Mucosa of descending colon (tissue), 3 donors: ENCODE measurements around the gene FAM204A. TPM values are rescaled to one million over a fixed set of nuclear protein-coding genes. Genes with fewer than 3 reads are reported as not detected.

Source experiments
- ATAC-seq: fragments of 200-7000 bp; cut with Tn5 transposase; one replicate; pipeline ENCODE4 v1.9.1; 2020; ENCODE audit warnings: mild to moderate bottlenecking, moderate library complexity
- DNase-seq, 3 donors: peaks; one replicate each; pipeline ENCODE4 v3.0.0-alpha.2; 2020
- H3K36me3 ChIP-seq: fragments of 200-600 bp; one replicate; pipeline ENCODE4 v1.8.0; 2021; ENCODE audit warnings: low read depth, mild to moderate bottlenecking
- H3K4me1 ChIP-seq: fragments of 200-600 bp; one replicate; pipeline ENCODE4 v1.8.0; 2021; ENCODE audit warnings: low read depth, mild to moderate bottlenecking
- H3K4me3 ChIP-seq: fragments of 200-600 bp; one replicate; pipeline ENCODE4 v1.8.0; 2021; ENCODE audit warnings: mild to moderate bottlenecking
- H3K9me3 ChIP-seq: fragments of 200-600 bp; one replicate; pipeline ENCODE4 v1.8.0; 2021; ENCODE audit warnings: mild to moderate bottlenecking
- CTCF ChIP-seq: fragments of 200-600 bp; IDR thresholded peaks from one replicate; pipeline ENCODE4 v1.8.0; 2022; ENCODE audit warnings: antibody characterized with exemption, mild to moderate bottlenecking
- intact Hi-C, 2 donors: fragments of 100-400 bp; cut with DNase I in 1 of 2; cut with micrococcal nuclease in 1 of 2; formaldehyde crosslinking; loops; one replicate each; pipeline versions ENCODE4 v1.11.0 to v1.11.1; 2022; cut with DNase I, micrococcal nuclease
- total RNA-seq, 3 donors: library from RNA; stranded (reverse); fragmentation: NEBNext Ultra II Directional in 2 of 3; extraction: Animal tissue kit (Norgen Biotek cat#: 25700) in 2 of 3; gene quantifications; one replicate each; pipeline versions ENCODE4 v1.2.1 to v1.2.4, GENCODE V29; 2021 to 2023
- donor health status: DM: no; HTN: no; CAD: no; lungs with moderate emphysema.
- donor health status: DM: no; HTN: no; CAD: no.
- donor health status: DM: no; HTN: yes; CAD: no.

The FAM204A gene
- total RNA-seq, 3 donors from 2014 or later = 45.2 to 79.8 (median 51.1) TPM

GRCh38 chr10:118273662-118274061 is 68.5 kb downstream of the FAM204A start:
- Histone ChIP-seq H3K4me1 (no peaks in the 10 kb centered on the region), H3K4me3 (no peak overlapping the region), H3K9me3 (no peaks in the 10 kb centered on the region), H3K36me3 (no peaks in the 10 kb centered on the region)
- ATAC-seq (no peak), DNase-seq (no peak)
- intact Hi-C loops = no loop called here
- no peak for TF ChIP-seq CTCF

DNA sequence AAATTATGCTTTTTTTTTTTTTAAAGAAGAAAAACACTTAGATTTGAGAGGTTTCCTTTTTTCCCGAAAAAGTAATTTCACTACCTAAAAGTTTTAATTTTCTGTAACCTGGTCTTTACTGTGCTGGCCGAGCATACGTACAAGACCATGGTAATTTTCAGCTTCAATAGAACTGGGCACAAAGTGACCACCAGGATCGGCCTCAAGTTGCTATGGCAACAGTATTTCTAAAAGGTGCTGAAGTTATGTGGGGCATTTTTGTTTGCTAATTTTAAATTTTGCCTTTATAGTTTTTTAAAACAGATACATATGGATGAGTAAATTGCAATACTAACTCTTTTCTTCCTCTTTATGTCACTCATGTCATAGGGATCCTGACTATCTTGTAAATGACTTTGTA is 69.4 kb downstream of the FAM204A start:
- Histone ChIP-seq H3K4me3 (no peak overlapping the region), H3K4me1 (no peaks in the 10 kb centered on the region), H3K36me3 (no peaks in the 10 kb centered on the region), H3K9me3 (no peaks in the 10 kb centered on the region)
- no peak for ATAC-seq
- intact Hi-C loops = no loop called here
- DNase-seq = no peak
- no peak for TF ChIP-seq CTCF

DNA sequence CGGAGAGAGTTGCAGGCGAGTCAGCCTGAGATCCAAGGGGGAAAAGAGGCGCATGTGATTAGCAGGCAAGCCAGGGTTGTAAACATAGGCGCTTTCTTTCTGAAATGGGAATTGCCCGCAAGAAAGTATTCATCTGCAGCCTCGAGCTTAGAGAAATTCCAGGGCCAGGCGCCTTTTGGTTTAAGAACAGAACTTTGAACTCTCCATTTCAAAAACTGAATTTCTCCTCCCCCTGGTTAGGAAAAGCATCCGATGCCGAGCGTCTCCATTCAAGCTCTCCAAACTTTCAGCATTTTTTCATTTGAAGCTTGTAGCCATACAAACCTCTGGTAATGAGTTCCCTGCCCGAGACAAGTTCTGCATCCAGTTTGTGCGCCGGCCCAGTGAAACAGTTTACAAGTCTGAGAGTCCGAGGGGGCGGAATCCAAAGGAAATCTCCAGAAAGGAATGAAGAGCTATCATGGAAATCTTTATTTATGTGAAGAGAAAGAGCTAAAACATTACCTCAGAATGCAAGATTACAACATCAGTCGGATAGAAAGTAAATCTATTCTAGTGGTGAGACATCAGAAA is 69.9 kb downstream of the FAM204A start:
- Histone ChIP-seq H3K4me1 (no peaks in the 10 kb centered on the region), H3K9me3 (no peaks in the 10 kb centered on the region), H3K4me3 (no peak overlapping the region), H3K36me3 (no peaks in the 10 kb centered on the region)
- intact Hi-C loops = no loop called here
- TF ChIP-seq CTCF = no peak
- DNase-seq = peak in 1 of 3 donors; percentile 23
- no peak for ATAC-seq

- no peak overlapping the region for H3K4me3 ChIP-seq
- no peaks in the 10 kb centered on the region for H3K36me3 ChIP-seq
- ATAC-seq (no peak), DNase-seq (no peak)
- intact Hi-C loops = no loop called here
- H3K4me1 ChIP-seq = no peaks in the 10 kb centered on the region
- H3K9me3 ChIP-seq = no peaks in the 10 kb centered on the region
- TF ChIP-seq CTCF = no peak
Measured at GRCh38 chr10:118271671-118272070, 70.5 kb downstream of the FAM204A start.

DNA sequence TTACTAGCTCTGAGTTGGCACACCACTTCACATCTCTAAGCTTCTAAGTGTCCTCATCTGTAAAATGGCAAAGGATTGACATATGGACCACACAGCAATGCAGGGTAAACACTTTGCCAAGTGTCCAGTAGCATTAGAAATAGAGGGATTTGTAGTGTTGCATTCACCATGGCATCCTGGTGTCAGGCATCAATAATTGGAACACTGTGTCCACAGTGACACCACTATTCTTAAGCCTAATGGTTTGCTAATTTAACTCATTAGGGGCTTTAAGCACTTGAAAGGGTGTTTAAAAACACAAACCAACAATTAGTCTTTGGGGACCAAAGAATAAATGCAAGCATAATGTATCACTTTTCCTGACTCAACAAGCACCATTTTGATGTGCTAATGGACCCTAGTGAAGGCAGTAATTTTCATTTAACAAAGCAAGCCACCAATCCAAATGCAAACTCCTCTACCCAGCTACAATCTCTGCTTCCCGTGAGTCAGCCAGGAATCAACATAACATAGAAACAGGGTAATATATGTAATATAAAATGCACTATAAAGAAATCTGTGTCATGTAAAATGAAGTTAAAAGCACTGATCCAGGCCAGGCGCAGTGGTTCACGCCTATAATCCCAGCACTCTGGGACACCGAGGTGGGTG is 75.9 kb downstream of the FAM204A start:
- intact Hi-C loops = no loop called here
- TF ChIP-seq CTCF = no peak
- Histone ChIP-seq H3K4me3 (no peak overlapping the region), H3K4me1 (no peaks in the 10 kb centered on the region), H3K36me3 (no peaks in the 10 kb centered on the region), H3K9me3 (no peaks in the 10 kb centered on the region)
- ATAC-seq (no peak), DNase-seq (no peak)
